Measurements from ENCODE around the gene FAM151A. TPM values are rescaled to one million over a fixed set of nuclear protein-coding genes. Genes with fewer than 3 reads are reported as not detected.

Gene FAM151A
- total RNA-seq, 4 donors from 2014 or later = 1.4 to 28.5 (median 7.1) TPM

GRCh38 chr1:54596756-54597155, 26.6 kb downstream of the FAM151A start:
- WGBS, 2 donors (ENCODE audit: low coverage in 1 of 2) = 80 to 84% methylated on average over 1 to 3 of the region's 3 CpGs
- intact Hi-C loops (cut with DNase I; ENCODE audit: low total_unique reads) (no loop called here), in situ Hi-C loops (cut with MboI; ENCODE audit: low pct_ligation_motif_present in 1 of 4, low pct_unique_long_range_greater_than_20kb in 1 of 4, low sequenced_read_pairs in 3 of 4) (no loop called here)
- no peaks in the 10 kb centered on the region for H3K4me1 ChIP-seq
- no peak for DNase-seq
- H3K27ac ChIP-seq = no peak overlapping the region
- H3K4me3 ChIP-seq = no peak overlapping the region
- no peaks in the 10 kb centered on the region for H3K9me3 ChIP-seq
- no peaks in the 10 kb centered on the region for H3K27me3 ChIP-seq
- TF ChIP-seq CTCF (IDR thresholded peaks at IDR 0.05) = no peak
- TF ChIP-seq POLR2A (IDR thresholded peaks at IDR 0.05) = no peak
- TF ChIP-seq POLR2AphosphoS5 (IDR thresholded peaks at IDR 0.05) = no peak
- TF ChIP-seq EP300 (IDR thresholded peaks at IDR 0.05; ENCODE audit: low read depth) = no peak
- H3K36me3 ChIP-seq = peaks cover 0 to 17% (median 6%) of the 10 kb centered on the region in 4 donors

- no peaks in the 10 kb centered on the region for H3K4me1 ChIP-seq
- DNase-seq = no peak
- TF ChIP-seq POLR2AphosphoS5 (IDR thresholded peaks at IDR 0.05) (no peak), POLR2A (IDR thresholded peaks at IDR 0.05) (no peak), CTCF (IDR thresholded peaks at IDR 0.05) (no peak), EP300 (IDR thresholded peaks at IDR 0.05; ENCODE audit: low read depth) (no peak)
- H3K9me3 ChIP-seq = no peaks in the 10 kb centered on the region
- peaks cover 0 to 17% (median 6%) of the 10 kb centered on the region in 4 donors for H3K36me3 ChIP-seq
- no peak overlapping the region for H3K4me3 ChIP-seq
- intact Hi-C loops (cut with DNase I; ENCODE audit: low total_unique reads) (no loop called here), in situ Hi-C loops (cut with MboI; ENCODE audit: low pct_ligation_motif_present in 1 of 4, low pct_unique_long_range_greater_than_20kb in 1 of 4, low sequenced_read_pairs in 3 of 4) (no loop called here)
- no peaks in the 10 kb centered on the region for H3K27me3 ChIP-seq
- WGBS, 2 donors (ENCODE audit: low coverage in 1 of 2) = 97% methylated on average over 3 of the region's 3 CpGs; no CpG with 5 or more reads in 1 of the 2 donors
- no peak overlapping the region for H3K27ac ChIP-seq
These were observed 27.3 kb downstream of the FAM151A start for GRCh38 chr1:54595956-54596498.

- TF ChIP-seq POLR2AphosphoS5 (IDR thresholded peaks at IDR 0.05) (no peak), EP300 (IDR thresholded peaks at IDR 0.05; ENCODE audit: low read depth) (no peak), CTCF (IDR thresholded peaks at IDR 0.05) (no peak)
- Histone ChIP-seq H3K9me3 (no peaks in the 10 kb centered on the region), H3K4me3 (no peak overlapping the region), H3K27me3 (no peaks in the 10 kb centered on the region), H3K36me3 (peaks cover 0 to 15% (median 6%) of the 10 kb centered on the region in 4 donors), H3K27ac (no peak overlapping the region), H3K4me1 (no peaks in the 10 kb centered on the region)
- intact Hi-C loops (cut with DNase I; ENCODE audit: low total_unique reads) = no loop called here
- in situ Hi-C loops (cut with MboI; ENCODE audit: low pct_ligation_motif_present in 1 of 4, low pct_unique_long_range_greater_than_20kb in 1 of 4, low sequenced_read_pairs in 3 of 4) = no loop called here
- 91% methylated on average over 16 of the region's 16 CpGs; no CpG with 5 or more reads in 1 of the 2 donors for WGBS, 2 donors (ENCODE audit: low coverage in 1 of 2)
- DNase-seq = no peak
These were observed 28.9 kb downstream of the FAM151A start for GRCh38 chr1:54594463-54594862.

GRCh38 chr1:54593571-54594160, 29.7 kb downstream of the FAM151A start:
- no peaks in the 10 kb centered on the region for H3K27me3 ChIP-seq
- H3K9me3 ChIP-seq = no peaks in the 10 kb centered on the region
- no peaks in the 10 kb centered on the region for H3K4me1 ChIP-seq
- peaks cover 0 to 13% (median 6%) of the 10 kb centered on the region in 4 donors for H3K36me3 ChIP-seq
- H3K4me3 ChIP-seq = no peak overlapping the region
- H3K27ac ChIP-seq = no peak overlapping the region
- in situ Hi-C loops (cut with MboI; ENCODE audit: low pct_ligation_motif_present in 1 of 4, low pct_unique_long_range_greater_than_20kb in 1 of 4, low sequenced_read_pairs in 3 of 4) (no loop called here), intact Hi-C loops (cut with DNase I; ENCODE audit: low total_unique reads) (no loop called here)
- DNase-seq = no peak
- 94% methylated on average over 10 of the region's 10 CpGs; no CpG with 5 or more reads in 1 of the 2 donors for WGBS, 2 donors (ENCODE audit: low coverage in 1 of 2)
- TF ChIP-seq POLR2A (IDR thresholded peaks at IDR 0.05) (no peak), POLR2AphosphoS5 (IDR thresholded peaks at IDR 0.05) (no peak), EP300 (IDR thresholded peaks at IDR 0.05; ENCODE audit: low read depth) (no peak), CTCF (IDR thresholded peaks at IDR 0.05) (no peak)

All from transverse colon (tissue), 4 donors.